Measurements from ENCODE around the gene ALG6.

DNA sequence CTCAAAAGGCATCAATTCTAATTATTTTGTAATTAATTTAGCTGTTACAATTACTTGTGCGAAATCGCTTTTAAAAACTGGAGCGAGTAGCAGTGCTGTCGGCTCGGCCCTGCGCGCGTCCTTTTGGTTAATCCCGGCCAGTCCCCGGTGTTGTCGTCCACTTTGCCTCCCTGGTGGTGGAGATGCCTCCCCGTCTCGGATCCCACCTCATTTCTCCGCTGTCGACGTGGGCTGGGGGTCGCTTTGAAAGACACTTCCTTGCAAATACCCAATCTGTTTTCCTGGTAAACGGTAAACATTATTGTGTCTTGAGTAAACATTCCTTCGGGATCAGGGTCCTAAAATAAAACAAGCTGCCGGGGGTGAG lies 41.3 kb upstream of the ALG6 start:
- no peak for TF ChIP-seq CTCF (IDR thresholded peaks at IDR 0.05)
- no peak for TF ChIP-seq EP300 (IDR thresholded peaks at IDR 0.05)
- TF ChIP-seq POLR2A (IDR thresholded peaks at IDR 0.05), result no peak
